ENCODE measurements around the gene PNMT.

- TF ChIP-seq POLR2AphosphoS5 (IDR thresholded peaks at IDR 0.05) (no peak), CTCF (IDR thresholded peaks at IDR 0.05) (no peak), EP300 (IDR thresholded peaks at IDR 0.05) (no peak)
Observed at GRCh38 chr17:39714234-39714633, 46.0 kb downstream of the PNMT start.
